Neural progenitor cell (in vitro differentiated cells): Measurements from ENCODE around the gene PCBD2.

Experiments
- EZH2 ChIP-seq: fragments of 200-600 bp; sonication (generic); IDR thresholded peaks from 2 replicates; pipeline ENCODE4 v1.6.1; 2017; ENCODE audit warnings: antibody characterized with exemption, mild to moderate bottlenecking, moderate library complexity
- EZH2phosphoT487 ChIP-seq: fragments of 200-600 bp; sonication (generic); IDR thresholded peaks from 2 replicates; pipeline ENCODE4 v1.6.1; 2017; ENCODE audit warnings: antibody characterized with exemption
- TF ChIP-seq, protein P1 (sequence below): fragments of 200-600 bp; sonication (generic); IDR thresholded peaks from 2 replicates; pipeline ENCODE4 v1.5.1; 2017; ENCODE audit warnings: antibody characterized with exemption, mild to moderate bottlenecking

- TF ChIP-seq, protein P1, sequence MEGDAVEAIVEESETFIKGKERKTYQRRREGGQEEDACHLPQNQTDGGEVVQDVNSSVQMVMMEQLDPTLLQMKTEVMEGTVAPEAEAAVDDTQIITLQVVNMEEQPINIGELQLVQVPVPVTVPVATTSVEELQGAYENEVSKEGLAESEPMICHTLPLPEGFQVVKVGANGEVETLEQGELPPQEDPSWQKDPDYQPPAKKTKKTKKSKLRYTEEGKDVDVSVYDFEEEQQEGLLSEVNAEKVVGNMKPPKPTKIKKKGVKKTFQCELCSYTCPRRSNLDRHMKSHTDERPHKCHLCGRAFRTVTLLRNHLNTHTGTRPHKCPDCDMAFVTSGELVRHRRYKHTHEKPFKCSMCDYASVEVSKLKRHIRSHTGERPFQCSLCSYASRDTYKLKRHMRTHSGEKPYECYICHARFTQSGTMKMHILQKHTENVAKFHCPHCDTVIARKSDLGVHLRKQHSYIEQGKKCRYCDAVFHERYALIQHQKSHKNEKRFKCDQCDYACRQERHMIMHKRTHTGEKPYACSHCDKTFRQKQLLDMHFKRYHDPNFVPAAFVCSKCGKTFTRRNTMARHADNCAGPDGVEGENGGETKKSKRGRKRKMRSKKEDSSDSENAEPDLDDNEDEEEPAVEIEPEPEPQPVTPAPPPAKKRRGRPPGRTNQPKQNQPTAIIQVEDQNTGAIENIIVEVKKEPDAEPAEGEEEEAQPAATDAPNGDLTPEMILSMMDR: peak; percentile 84
- no peak for TF ChIP-seq EZH2
- no peak for TF ChIP-seq EZH2phosphoT487
Observed at GRCh38 chr5:134904610-134905245, at the start of gene PCBD2.
